PC-3 (cell line): Measurements from ENCODE around the gene DSG2. TPM values are rescaled to one million over a fixed set of nuclear protein-coding genes. Genes with fewer than 3 reads are reported as not detected.
A peak's percentile ranks its signal among the peaks of the same experiment; 100 is the strongest.

Experiments used
- ATAC-seq: fragments of 200-7000 bp; cut with Tn5 transposase; 2 replicates; pipeline ENCODE4 v1.9.1; 2020; ENCODE audit warnings: mild to moderate bottlenecking, moderate library complexity
- Bru-seq: library from RNA; stranded (reverse); fragments of 400-500 nt; gene quantifications from one replicate; lab custom pipeline; 2021; lab: Mats Ljungman, UMichigan
- BruChase-seq, 2 experiments: library from RNA; stranded (reverse); fragments of 400-500 nt; gene quantifications; one replicate each; lab custom pipeline; 2021; lab: Mats Ljungman, UMichigan
- BruUV-seq: library from RNA; stranded (reverse); fragments of 400-500 nt; replicated peaks from 2 replicates; lab custom pipeline; 2021; lab: Mats Ljungman, UMichigan
- CTCF ChIA-PET: fragments of 300-600 bp; sonication (Branson Sonifier 250); formaldehyde crosslinking; loops from one replicate; lab custom pipeline; 2022; ENCODE audit warnings: antibody characterized with exemption; lab: Charles Lee
- POLR2A ChIA-PET: fragments of 300-600 bp; sonication (Branson Sonifier 250); formaldehyde crosslinking; loops from one replicate; lab custom pipeline; 2022; ENCODE audit warnings: antibody characterized with exemption; ENCODE audit not compliant: unreplicated experiment; lab: Charles Lee
- DNase-seq: peaks from one replicate; pipeline ENCODE4 v3.0.0-alpha.2; 2015
- H2AFZ ChIP-seq: fragments of 300-600 bp; sonication (generic); 2 replicates; pipeline ENCODE4 v1.6.0; 2016; ENCODE audit warnings: antibody characterized with exemption, low read length
- H3F3A ChIP-seq: fragments of 300-600 bp; sonication (generic); one replicate; pipeline ENCODE4 v1.6.0; 2017; ENCODE audit warnings: antibody characterized with exemption, low read length, control low read depth, mild to moderate bottlenecking; ENCODE audit not compliant: unreplicated experiment
- H3K27ac ChIP-seq: fragments of 300-600 bp; sonication (generic); 2 replicates; pipeline ENCODE4 v1.5.1; 2016; ENCODE audit warnings: mild to moderate bottlenecking, low read length
- H3K27me3 ChIP-seq: fragments of 300-600 bp; sonication (generic); 2 replicates; pipeline ENCODE4 v1.6.1; 2016; ENCODE audit warnings: low read length, mixed read lengths
- H3K36me3 ChIP-seq: fragments of 300-600 bp; sonication (generic); 2 replicates; pipeline ENCODE4 v1.6.1; 2016; ENCODE audit warnings: low read depth, mixed run types, low read length, mixed read lengths
- H3K4me1 ChIP-seq: fragments of 300-600 bp; sonication (generic); 2 replicates; pipeline ENCODE4 v1.5.1; 2016; ENCODE audit warnings: low read length; ENCODE audit not compliant: insufficient read depth
- H3K4me2 ChIP-seq: fragments of 300-600 bp; sonication (generic); 2 replicates; pipeline ENCODE4 v1.6.0; 2016; ENCODE audit warnings: low read length
- H3K4me3 ChIP-seq: fragments of 300-600 bp; sonication (generic); 2 replicates; pipeline ENCODE4 v1.5.1; 2016; ENCODE audit warnings: mild to moderate bottlenecking, low read length, mixed read lengths
- H3K79me2 ChIP-seq: fragments of 300-600 bp; sonication (generic); 2 replicates; pipeline ENCODE4 v1.6.1; 2017; ENCODE audit warnings: low read length, mixed read lengths
- H3K9ac ChIP-seq: fragments of 300-600 bp; sonication (generic); 2 replicates; pipeline ENCODE4 v1.6.0; 2016; ENCODE audit warnings: mild to moderate bottlenecking, low read length
- H3K9me2 ChIP-seq: fragments of 300-600 bp; sonication (generic); replicated peaks from 2 replicates; pipeline ENCODE4 v1.6.1; 2016; ENCODE audit warnings: mixed run types, low read length, mixed read lengths
- H3K9me3 ChIP-seq: fragments of 300-600 bp; sonication (generic); 2 replicates; pipeline ENCODE4 v1.6.1; 2016; ENCODE audit warnings: low read length, mixed read lengths
- H4K20me1 ChIP-seq: fragments of 300-600 bp; sonication (generic); 2 replicates; pipeline ENCODE4 v1.6.1; 2016; ENCODE audit warnings: low read length, mixed read lengths
- CTCF ChIP-seq: fragments of 300-600 bp; sonication (generic); conservative IDR thresholded peaks from 2 replicates; pipeline ENCODE4 v1.5.1; 2017; ENCODE audit warnings: antibody characterized with exemption, low read depth, mild to moderate bottlenecking, low read length
- EZH2 ChIP-seq: fragments of 300-600 bp; sonication (generic); IDR thresholded peaks from one replicate; pipeline ENCODE4 v1.6.1; 2017; ENCODE audit warnings: antibody characterized with exemption, mild to moderate bottlenecking, low read length; ENCODE audit not compliant: unreplicated experiment
- EZH2phosphoT487 ChIP-seq: fragments of 300-600 bp; sonication (generic); IDR thresholded peaks from 2 replicates; pipeline ENCODE4 v1.6.1; 2018; ENCODE audit warnings: mild to moderate bottlenecking, antibody characterized with exemption, low read length, borderline replicate concordance
- intact Hi-C: fragments of 100-400 bp; cut with micrococcal nuclease; formaldehyde crosslinking; loops from 2 replicates; pipeline ENCODE4 v1.9.0; 2023
- long read RNA-seq: library from polyadenylated mRNA; unstranded; transcript quantifications from one replicate; pipeline ENCODE4 v2.0.0, GENCODE V29; 2021; ENCODE audit not compliant: unreplicated experiment
- total RNA-seq: library from RNA; depleted of rRNA; stranded (reverse); fragments of >200 nt; gene quantifications from 2 replicates; pipeline ENCODE4 v1.2.3, GENCODE V29; 2014; rRNA removed

Gene DSG2
- total RNA-seq (17.2 and 21.1 TPM in 2 replicates), Bru-seq, nascent RNA (percentile 72 among the genes with signal in this experiment), BruChase-seq, experiment 1, labeled RNA remaining after a 6-hour chase (percentile 82 among the genes with signal in this experiment), BruChase-seq, experiment 2, labeled RNA remaining after a 2-hour chase (percentile 64 among the genes with signal in this experiment)
- long read RNA-seq, full-length matches to known transcripts, result 115 of 145 reads
- long read RNA-seq, partial matches to known transcripts, result 10 of 145 reads
- long read RNA-seq, other reads (novel, unspliced or antisense), result 20 of 145 reads

DNA sequence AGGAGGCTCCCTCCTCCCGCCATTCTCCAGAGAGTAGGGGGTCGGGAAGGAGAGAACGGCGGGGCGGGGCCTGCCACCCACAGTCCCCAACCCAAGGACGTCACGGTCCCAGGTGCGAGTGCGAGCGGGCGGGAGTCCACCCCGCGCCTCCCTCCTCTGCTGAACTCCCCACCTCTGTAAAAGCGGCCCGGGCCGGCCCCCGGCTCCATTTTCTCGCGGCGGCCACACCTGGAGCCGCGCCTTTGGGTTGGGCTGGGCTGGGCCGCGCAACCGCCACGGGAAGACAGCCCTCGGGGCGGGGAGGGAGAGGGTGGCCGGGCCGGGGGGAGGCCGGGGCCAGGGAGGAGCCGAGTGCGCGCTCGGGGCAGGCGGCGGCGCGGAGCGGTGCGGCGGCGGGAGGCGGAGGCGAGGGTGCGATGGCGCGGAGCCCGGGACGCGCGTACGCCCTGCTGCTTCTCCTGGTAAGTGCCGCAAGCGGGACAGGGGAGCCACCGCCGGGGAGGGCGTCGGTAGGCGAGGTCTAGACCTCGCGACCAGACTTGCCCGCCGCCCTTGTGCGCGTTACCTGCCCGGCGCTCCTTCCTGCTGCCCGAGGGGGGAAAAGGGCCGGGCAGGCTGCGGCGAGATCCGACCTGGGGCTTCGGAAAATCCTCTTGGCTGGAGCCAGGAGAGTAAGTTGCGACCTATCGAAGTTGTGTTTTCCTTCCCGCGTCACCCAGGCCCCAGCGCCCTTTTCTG, at the start of gene DSG2:
Gene DSG2, plus strand, starts transcription at position 342 of the 738 bp plus-strand sequence. Its CDS starts 75 bp downstream, at position 417.
- no peak for TF ChIP-seq EZH2phosphoT487
- no peak for TF ChIP-seq EZH2
- TF ChIP-seq CTCF, result no peak
- H3K79me2 ChIP-seq, result peaks cover 40% of the 10 kb centered on the region
- intact Hi-C loops, result no loop called here
- peak within 1 kb of the TSS; percentile 91 for H3K9ac ChIP-seq
- ChIA-PET POLR2A (no interaction called here), CTCF (no interaction called here)
- H3F3A ChIP-seq, result no peaks in the 10 kb centered on the region
- H3K27ac ChIP-seq, result peak within 1 kb of the TSS; percentile 62
- no TSS peak for BruUV-seq
- H3K4me3 ChIP-seq, result peak within 1 kb of the TSS; percentile 86
- no peaks in the 10 kb centered on the region for H4K20me1 ChIP-seq
- DNase-seq (peak; percentile 59), ATAC-seq (peak; percentile 96)
- no peaks in the 10 kb centered on the region for H3K9me2 ChIP-seq
- no peaks in the 10 kb centered on the region for H3K9me3 ChIP-seq
- H3K4me1 ChIP-seq, result peaks cover 7% of the 10 kb centered on the region; the same call in 1 of the 2 replicates
- no peaks in the 10 kb centered on the region for H3K27me3 ChIP-seq
- H3K36me3 ChIP-seq, result no peaks in the 10 kb centered on the region
- peak within 1 kb of the TSS; percentile 85 for H3K4me2 ChIP-seq
- H2AFZ ChIP-seq, result peak within 1 kb of the TSS; percentile 69

DNA sequence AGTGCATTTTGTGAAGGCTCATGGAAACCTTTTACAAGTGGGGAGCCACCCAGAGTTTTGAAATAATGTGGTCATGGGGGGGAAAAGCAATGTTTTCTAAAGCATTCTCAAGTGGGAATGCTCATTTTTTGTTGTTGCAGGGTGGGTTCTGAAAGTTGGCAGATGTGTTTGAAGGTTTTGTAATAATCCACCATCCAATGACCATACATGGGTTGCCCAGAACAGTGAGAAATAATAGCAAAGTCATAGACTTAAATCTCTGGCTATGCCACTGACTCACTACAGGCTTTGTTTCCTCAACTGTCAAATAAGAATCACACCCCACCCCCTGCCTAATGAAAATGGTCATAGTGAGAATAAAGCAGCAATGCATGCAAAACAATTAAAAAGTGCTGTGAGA, 47.6 kb upstream of the DSG2 start:
- no peak overlapping the region for H3K4me3 ChIP-seq
- intact Hi-C loops, result no loop called here
- H3K27me3 ChIP-seq, result no peaks in the 10 kb centered on the region
- ATAC-seq, result no peak
- DNase-seq, result no peak
- POLR2A ChIA-PET, result no interaction called here
- no peaks in the 10 kb centered on the region for H3F3A ChIP-seq
- no peak overlapping the region for H3K9ac ChIP-seq
- H3K9me3 ChIP-seq, result no peaks in the 10 kb centered on the region
- H3K9me2 ChIP-seq, result no peaks in the 10 kb centered on the region
- CTCF ChIA-PET, result no interaction called here
- no peaks in the 10 kb centered on the region for H3K36me3 ChIP-seq
- peaks cover 8% of the 10 kb centered on the region; the same call in 1 of the 2 replicates for H3K4me1 ChIP-seq
- H3K79me2 ChIP-seq, result no peaks in the 10 kb centered on the region
- BruUV-seq, result no TSS peak
- H4K20me1 ChIP-seq, result no peaks in the 10 kb centered on the region
- TF ChIP-seq CTCF, result no peak
- no peak for TF ChIP-seq EZH2phosphoT487
- TF ChIP-seq EZH2, result no peak
- no peak overlapping the region for H3K27ac ChIP-seq
- H2AFZ ChIP-seq, result no peak overlapping the region
- no peak overlapping the region for H3K4me2 ChIP-seq

GRCh38 chr18:31451625-31452024, 46.4 kb upstream of the DSG2 start:
- Histone ChIP-seq H3K36me3 (no peaks in the 10 kb centered on the region), H3K79me2 (no peaks in the 10 kb centered on the region), H3K9me3 (no peaks in the 10 kb centered on the region), H3K4me1 (peaks cover 8% of the 10 kb centered on the region; the same call in 1 of the 2 replicates), H3K9ac (no peak overlapping the region), H2AFZ (no peak overlapping the region), H3K27ac (no peak overlapping the region), H3K4me3 (no peak overlapping the region), H3K9me2 (no peaks in the 10 kb centered on the region), H3K27me3 (no peaks in the 10 kb centered on the region), H4K20me1 (no peaks in the 10 kb centered on the region), H3F3A (no peaks in the 10 kb centered on the region), H3K4me2 (no peak overlapping the region)
- TF ChIP-seq CTCF, result no peak
- TF ChIP-seq EZH2phosphoT487, result no peak
- TF ChIP-seq EZH2, result no peak
- POLR2A ChIA-PET, result no interaction called here
- intact Hi-C loops, result no loop called here
- DNase-seq (no peak), ATAC-seq (no peak)
- no TSS peak for BruUV-seq
- CTCF ChIA-PET, result no interaction called here
